Activated CD8-positive, alpha-beta T cell treated with anti-CD3 and anti-CD28 coated beads, Interleukin-2, amount 10 ng/mL, durations not matched to agents 7 days and 5 days (primary cell): ENCODE measurements around the gene SLC25A48. TPM values are rescaled to one million over a fixed set of nuclear protein-coding genes. Genes with fewer than 3 reads are reported as not detected.
A peak's percentile ranks its signal among the peaks of the same experiment; 100 is the strongest.

Source experiments
- ATAC-seq: fragments of 150-1000 bp; cut with Tn5 transposase; one replicate; pipeline ENCODE4 v1.10.0; 2021; ENCODE audit warnings: moderate library complexity
- CTCF ChIA-PET: fragments of 350-600 bp; sonication (Branson Sonifier 250); formaldehyde crosslinking; loops from one replicate; lab custom pipeline; 2021; ENCODE audit warnings: antibody characterized with exemption; lab: Charles Lee
- POLR2A ChIA-PET: fragments of 350-600 bp; sonication (Branson Sonifier 250); formaldehyde crosslinking; loops from one replicate; lab custom pipeline; 2021; ENCODE audit warnings: antibody characterized with exemption; lab: Charles Lee
- DNase-seq: peaks from one replicate; pipeline ENCODE4 v3.0.0-alpha.2; 2020
- H3K27ac Mint-ChIP-seq: one replicate; pipeline ENCODE4 v1.8.0; 2021; ENCODE audit warnings: mild to moderate bottlenecking, mixed read lengths
- H3K27me3 Mint-ChIP-seq: one replicate; pipeline ENCODE4 v1.8.0; 2021; ENCODE audit warnings: low read depth, mixed read lengths
- H3K36me3 Mint-ChIP-seq: one replicate; pipeline ENCODE4 v1.8.0; 2021; ENCODE audit warnings: low read depth, mixed read lengths
- H3K4me1 Mint-ChIP-seq: one replicate; pipeline ENCODE4 v1.8.0; 2021; ENCODE audit warnings: low read depth, mixed read lengths
- H3K4me3 Mint-ChIP-seq: one replicate; pipeline ENCODE4 v1.8.0; 2021; ENCODE audit warnings: mild to moderate bottlenecking, mixed read lengths
- H3K9me3 Mint-ChIP-seq: one replicate; pipeline ENCODE4 v1.8.0; 2022; ENCODE audit warnings: mixed read lengths; ENCODE audit not compliant: insufficient read depth
- total RNA-seq, 2 experiments: library from RNA; stranded (reverse); gene quantifications; one replicate each; pipeline ENCODE4 v1.2.3, GENCODE V29; 2021

SLC25A48 gene
- total RNA-seq, 2 experiments from 2014 or later = not detected

- Mint-ChIP-seq H3K4me3 (no peak overlapping the region), H3K9me3 (no peaks in the 10 kb centered on the region), H3K27ac (no peak overlapping the region), H3K36me3 (no peaks in the 10 kb centered on the region), H3K27me3 (no peaks in the 10 kb centered on the region), H3K4me1 (no peaks in the 10 kb centered on the region)
- CTCF ChIA-PET = no interaction called here
- DNase-seq (peak; percentile 18), ATAC-seq (no peak)
- POLR2A ChIA-PET = no interaction called here
These were observed 10.6 kb upstream of the SLC25A48 start for GRCh38 chr5:135823881-135824280.

- Mint-ChIP-seq H3K36me3 (no peaks in the 10 kb centered on the region), H3K27ac (no peak overlapping the region), H3K4me3 (no peak overlapping the region), H3K27me3 (no peaks in the 10 kb centered on the region), H3K4me1 (no peaks in the 10 kb centered on the region), H3K9me3 (no peaks in the 10 kb centered on the region)
- DNase-seq (no peak), ATAC-seq (no peak)
- ChIA-PET CTCF (no interaction called here), POLR2A (no interaction called here)
These were observed 9.9 kb upstream of the SLC25A48 start for GRCh38 chr5:135824541-135825041.

DNA sequence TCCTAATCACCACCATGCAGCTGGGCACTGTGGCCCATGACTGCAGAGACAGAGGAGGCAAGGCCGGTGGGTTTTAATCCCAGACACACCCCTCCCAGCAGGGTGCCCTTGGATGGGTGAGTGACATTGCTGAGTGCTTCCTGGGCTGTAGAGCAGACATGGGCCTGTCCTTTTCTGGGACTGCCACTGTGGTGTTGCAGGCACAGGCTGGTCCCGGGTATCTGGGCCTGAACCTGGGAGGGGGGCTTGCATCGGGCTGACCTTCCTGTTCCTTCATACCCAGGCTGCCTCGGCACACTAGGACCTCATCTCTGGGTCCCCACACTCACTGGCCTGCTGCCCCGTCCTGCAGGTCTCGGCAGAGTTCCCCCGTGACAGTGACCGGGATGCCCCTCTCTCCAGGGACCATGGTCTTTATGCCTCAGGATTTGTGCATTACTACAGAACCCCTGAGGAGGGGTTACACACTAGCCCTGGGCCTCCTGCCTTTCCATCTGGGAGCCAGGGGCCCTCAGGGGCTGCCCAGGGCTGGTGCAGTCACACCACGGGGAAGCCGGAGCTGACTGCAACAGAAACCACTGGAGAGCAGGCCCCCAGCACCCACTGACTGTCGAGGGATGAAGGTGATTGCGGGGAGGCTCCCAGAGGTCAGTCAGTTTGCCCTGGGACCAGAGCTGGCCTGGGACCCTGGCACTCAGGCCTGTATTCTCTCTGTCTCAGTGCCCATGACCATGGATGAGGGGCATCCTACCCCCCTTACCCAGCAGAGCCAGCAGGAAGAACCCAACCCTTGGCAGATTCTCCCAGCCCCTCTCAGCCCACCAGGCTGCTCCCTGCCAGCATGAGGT, 8.9 kb upstream of the SLC25A48 start:
- POLR2A ChIA-PET = interaction anchor here (0.6 kb wide), 1 partner anchor 66 kb away, joined by 3 read pairs; no protein-coding TSS in a partner anchor
- Mint-ChIP-seq H3K36me3 (no peaks in the 10 kb centered on the region), H3K9me3 (no peaks in the 10 kb centered on the region), H3K27me3 (no peaks in the 10 kb centered on the region), H3K4me3 (no peak overlapping the region), H3K4me1 (peaks cover 3% of the 10 kb centered on the region), H3K27ac (no peak overlapping the region)
- ATAC-seq (no peak), DNase-seq (peak; percentile 12)
- CTCF ChIA-PET = interaction anchor here (0.7 kb wide), 1 partner anchor 260 kb away, joined by 3 read pairs; no protein-coding TSS in a partner anchor

- H3K4me1 Mint-ChIP-seq = peaks cover 3% of the 10 kb centered on the region
- peaks cover under 1% of the 10 kb centered on the region for H3K27me3 Mint-ChIP-seq
- CTCF ChIA-PET = interaction anchor here (0.7 kb wide), 1 partner anchor 260 kb away, joined by 3 read pairs; no protein-coding TSS in a partner anchor
- no peaks in the 10 kb centered on the region for H3K9me3 Mint-ChIP-seq
- ATAC-seq (no peak), DNase-seq (peak; percentile 7)
- H3K4me3 Mint-ChIP-seq = no peak overlapping the region
- no peak overlapping the region for H3K27ac Mint-ChIP-seq
- H3K36me3 Mint-ChIP-seq = no peaks in the 10 kb centered on the region
- POLR2A ChIA-PET = interaction anchor here (0.6 kb wide), 1 partner anchor 66 kb away, joined by 3 read pairs; no protein-coding TSS in a partner anchor
These were observed 8.3 kb upstream of the SLC25A48 start for GRCh38 chr5:135826221-135826525.

DNA sequence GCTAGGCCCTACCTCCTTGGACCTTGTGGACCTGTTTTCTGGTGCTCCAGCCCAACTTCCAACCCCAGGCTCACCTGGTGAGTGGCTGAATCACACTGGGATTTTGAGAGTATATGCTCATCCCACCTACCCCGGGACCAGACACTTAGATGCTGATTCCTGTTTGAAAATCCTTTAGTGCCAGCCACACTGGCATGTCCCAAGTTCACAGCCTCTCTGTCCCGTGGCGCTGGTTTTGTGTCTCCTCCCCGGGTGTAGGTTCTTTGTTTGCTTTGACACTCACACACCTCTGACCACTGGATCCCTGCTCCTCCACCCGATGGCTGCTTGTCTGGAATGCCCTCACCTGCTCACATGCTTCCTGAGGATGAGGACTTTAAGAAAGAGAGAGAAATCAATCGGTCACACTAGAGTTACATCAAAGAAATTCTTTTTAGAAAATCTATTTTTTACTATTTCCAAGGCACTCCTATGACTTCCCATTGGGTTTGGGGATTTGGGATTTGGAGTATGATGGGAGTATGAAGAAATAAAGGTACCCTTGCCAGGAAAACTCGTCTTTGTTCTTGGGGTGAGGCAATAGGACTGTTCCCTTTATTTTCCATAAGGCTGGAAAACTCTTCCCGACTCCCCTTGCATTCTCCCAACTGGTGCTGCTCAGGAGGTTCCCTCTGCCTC, 7.3 kb upstream of the SLC25A48 start:
- Mint-ChIP-seq H3K27me3 (peaks cover 9% of the 10 kb centered on the region), H3K4me1 (peaks cover 3% of the 10 kb centered on the region), H3K4me3 (no peak overlapping the region), H3K36me3 (no peaks in the 10 kb centered on the region), H3K27ac (no peak overlapping the region), H3K9me3 (no peaks in the 10 kb centered on the region)
- ChIA-PET POLR2A (no interaction called here), CTCF (no interaction called here)
- DNase-seq (peak; percentile 11), ATAC-seq (no peak)

- ChIA-PET POLR2A (no interaction called here), CTCF (interaction anchor here (1.2 kb wide), 2 partner anchors 262 to 267 kb away, joined by 4 to 5 read pairs; no protein-coding TSS in a partner anchor)
- peak; percentile 6 for DNase-seq
- Mint-ChIP-seq H3K9me3 (no peaks in the 10 kb centered on the region), H3K27ac (no peak overlapping the region), H3K4me3 (no peak overlapping the region), H3K4me1 (peaks cover 3% of the 10 kb centered on the region), H3K27me3 (peaks cover 12% of the 10 kb centered on the region), H3K36me3 (no peaks in the 10 kb centered on the region)
- no peak for ATAC-seq
These were observed 6.3 kb upstream of the SLC25A48 start for GRCh38 chr5:135827965-135828781.

DNA sequence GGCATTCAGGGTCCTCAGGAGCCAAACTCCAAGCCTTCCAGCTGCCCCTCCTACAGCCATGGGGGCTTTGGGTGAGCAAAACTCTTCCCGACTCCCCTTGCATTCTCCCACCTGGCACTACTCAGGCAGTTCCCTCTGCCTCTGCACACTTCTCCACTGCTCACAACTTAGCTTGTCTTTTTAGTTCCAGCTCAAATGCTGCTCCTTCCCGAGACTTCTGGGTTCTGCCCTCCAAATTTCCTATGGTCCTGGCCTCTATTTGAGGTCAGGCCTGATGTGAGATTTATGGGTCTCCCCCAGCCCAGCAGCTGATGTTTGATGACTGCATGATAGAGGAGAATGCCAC, 5.7 kb upstream of the SLC25A48 start:
- POLR2A ChIA-PET = no interaction called here
- CTCF ChIA-PET = interaction anchor here (1.2 kb wide), 2 partner anchors 263 to 268 kb away, joined by 4 to 5 read pairs; no protein-coding TSS in a partner anchor
- Mint-ChIP-seq H3K27me3 (peaks cover 12% of the 10 kb centered on the region), H3K27ac (no peak overlapping the region), H3K9me3 (no peaks in the 10 kb centered on the region), H3K36me3 (no peaks in the 10 kb centered on the region), H3K4me1 (peaks cover 3% of the 10 kb centered on the region), H3K4me3 (no peak overlapping the region)
- DNase-seq = no peak
- ATAC-seq = no peak

GRCh38 chr5:135829179-135829578, 5.3 kb upstream of the SLC25A48 start:
- Mint-ChIP-seq H3K36me3 (no peaks in the 10 kb centered on the region), H3K27ac (no peak overlapping the region), H3K27me3 (peaks cover 15% of the 10 kb centered on the region), H3K4me3 (no peak overlapping the region), H3K9me3 (no peaks in the 10 kb centered on the region), H3K4me1 (peaks cover 3% of the 10 kb centered on the region)
- DNase-seq = no peak
- ChIA-PET POLR2A (no interaction called here), CTCF (interaction anchor here (1.0 to 2.4 kb wide), 5 partner anchors 263 to 367 kb away, joined by 3 to 30 read pairs (median 5); no protein-coding TSS in a partner anchor)
- no peak for ATAC-seq

DNA sequence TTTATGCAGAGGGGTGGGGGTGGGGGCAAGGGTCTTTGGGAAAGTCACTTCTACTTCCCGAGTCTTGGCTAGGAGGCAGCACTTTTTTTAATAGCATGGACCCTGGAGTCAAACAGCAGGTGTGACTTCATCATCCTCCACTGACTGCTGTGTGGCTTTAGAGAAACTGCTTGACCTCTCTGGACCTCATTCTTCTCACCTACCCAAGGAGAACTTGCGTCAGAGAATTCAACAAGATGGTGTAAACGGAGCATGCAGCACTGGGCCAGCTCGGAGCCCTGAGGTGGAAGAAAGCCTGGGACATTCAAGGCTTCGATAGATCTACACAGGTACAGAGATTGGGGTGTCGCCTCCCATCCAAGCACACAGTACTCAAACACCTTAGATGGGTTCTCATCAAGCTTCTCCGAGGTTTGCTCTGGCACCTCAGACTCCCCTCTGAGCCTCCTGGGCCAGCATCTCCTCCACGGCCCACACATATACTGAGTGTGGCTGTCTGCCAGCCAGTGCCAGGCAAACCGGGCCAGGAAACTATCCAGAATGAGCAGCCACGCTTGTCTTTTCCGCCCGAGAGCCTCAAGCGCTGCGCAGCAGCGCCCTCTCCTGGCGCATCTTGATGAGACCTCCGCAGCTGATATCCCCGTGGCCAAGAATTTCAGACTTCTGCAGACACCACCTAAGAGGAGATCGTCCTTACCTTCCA, 4.6 kb upstream of the SLC25A48 start:
- ATAC-seq (peak; percentile 55), DNase-seq (peak; percentile 66)
- Mint-ChIP-seq H3K36me3 (no peaks in the 10 kb centered on the region), H3K4me1 (peaks cover 3% of the 10 kb centered on the region), H3K27me3 (peaks cover 20% of the 10 kb centered on the region), H3K4me3 (no peak overlapping the region), H3K27ac (no peak overlapping the region), H3K9me3 (no peaks in the 10 kb centered on the region)
- ChIA-PET POLR2A (no interaction called here), CTCF (interaction anchor here (0.9 to 3.2 kb wide), 10 partner anchors 10 to 367 kb away, joined by 3 to 30 read pairs (median 4); no protein-coding TSS in a partner anchor)

GRCh38 chr5:135830384-135830700, 4.1 kb upstream of the SLC25A48 start:
- DNase-seq = no peak

DNA sequence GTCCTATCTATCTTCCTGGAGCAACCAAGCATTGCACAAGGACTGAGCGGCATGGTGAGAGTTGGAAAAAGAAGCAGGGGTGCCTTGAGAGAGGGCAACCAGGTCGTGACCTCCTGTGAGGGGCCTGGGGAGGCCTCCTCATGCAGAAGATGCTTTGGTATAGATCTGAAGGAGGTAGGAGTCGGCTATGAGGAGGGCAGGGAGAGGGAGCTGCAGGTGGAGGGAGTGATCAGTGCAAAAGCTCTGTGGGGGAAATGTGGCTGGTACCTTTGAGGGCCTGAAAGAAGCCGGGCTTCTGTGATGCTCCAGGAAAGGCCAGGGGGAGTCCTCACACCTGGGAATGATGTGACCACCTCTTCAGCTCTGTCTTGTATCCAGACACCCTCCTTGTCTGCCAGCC, 3.6 kb upstream of the SLC25A48 start:
- CTCF ChIA-PET = interaction anchor here (0.9 to 3.2 kb wide), 9 partner anchors 10 to 369 kb away, joined by 3 to 30 read pairs (median 5); no protein-coding TSS in a partner anchor
- Mint-ChIP-seq H3K4me1 (peaks cover 3% of the 10 kb centered on the region), H3K27me3 (peaks cover 27% of the 10 kb centered on the region), H3K36me3 (no peaks in the 10 kb centered on the region), H3K9me3 (no peaks in the 10 kb centered on the region), H3K27ac (no peak overlapping the region), H3K4me3 (no peak overlapping the region)
- POLR2A ChIA-PET = no interaction called here
- no peak for DNase-seq
- no peak for ATAC-seq

More at GRCh38 chr5:135830384-135830700, 4.1 kb upstream of the SLC25A48 start:
- ChIA-PET POLR2A (no interaction called here), CTCF (interaction anchor here (0.9 to 3.2 kb wide), 10 partner anchors 11 to 368 kb away, joined by 3 to 30 read pairs (median 4); no protein-coding TSS in a partner anchor)
- Mint-ChIP-seq H3K4me3 (no peak overlapping the region), H3K4me1 (peaks cover 3% of the 10 kb centered on the region), H3K27ac (no peak overlapping the region), H3K9me3 (no peaks in the 10 kb centered on the region), H3K27me3 (peaks cover 24% of the 10 kb centered on the region), H3K36me3 (no peaks in the 10 kb centered on the region)
- no peak for ATAC-seq
